22Rv1 (cell line): ENCODE results near the gene UXS1.

Experiments used
- ZFX ChIP-seq: fragments of 450-650 bp; IDR thresholded peaks from 2 replicates; pipeline ENCODE4 v1.6.1; 2017; ENCODE audit warnings: antibody characterized with exemption, borderline replicate concordance
- TF ChIP-seq, protein P1 (sequence below): fragments of 450-650 bp; IDR thresholded peaks from 2 replicates; pipeline ENCODE4 v1.5.1; 2017; ENCODE audit warnings: mild to moderate bottlenecking

DNA sequence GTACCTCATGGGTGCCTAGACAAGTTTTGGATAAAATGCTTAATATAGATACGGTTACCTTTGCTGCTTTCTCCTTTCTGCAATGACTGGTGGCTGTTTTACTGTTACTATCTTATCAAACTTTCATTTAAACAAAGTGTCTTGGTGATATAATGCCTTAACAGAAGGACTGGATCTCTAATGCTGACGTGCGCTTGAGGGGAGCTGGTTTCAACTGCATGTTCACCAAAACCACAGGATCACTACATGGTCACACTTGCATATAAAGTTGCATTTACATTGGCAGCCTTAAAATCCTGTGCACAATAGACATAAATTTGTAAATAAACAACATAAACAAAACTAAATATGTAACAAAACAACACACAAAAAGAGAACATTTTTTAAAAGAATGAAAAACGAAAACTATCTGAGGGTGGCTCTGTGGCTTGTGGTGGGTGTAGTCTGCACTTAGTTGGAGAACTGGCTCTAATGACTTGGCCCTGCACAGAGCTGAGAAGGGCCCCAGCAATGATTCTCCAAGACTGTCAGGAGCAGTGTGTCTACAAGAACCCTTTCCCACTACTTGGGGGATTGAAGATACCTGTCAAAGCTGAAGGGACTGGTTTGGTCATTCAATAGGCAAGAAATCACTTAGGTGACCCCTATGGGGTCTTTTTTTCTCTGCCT lies 135.5 kb downstream of the UXS1 start:
- TF ChIP-seq, protein P1, sequence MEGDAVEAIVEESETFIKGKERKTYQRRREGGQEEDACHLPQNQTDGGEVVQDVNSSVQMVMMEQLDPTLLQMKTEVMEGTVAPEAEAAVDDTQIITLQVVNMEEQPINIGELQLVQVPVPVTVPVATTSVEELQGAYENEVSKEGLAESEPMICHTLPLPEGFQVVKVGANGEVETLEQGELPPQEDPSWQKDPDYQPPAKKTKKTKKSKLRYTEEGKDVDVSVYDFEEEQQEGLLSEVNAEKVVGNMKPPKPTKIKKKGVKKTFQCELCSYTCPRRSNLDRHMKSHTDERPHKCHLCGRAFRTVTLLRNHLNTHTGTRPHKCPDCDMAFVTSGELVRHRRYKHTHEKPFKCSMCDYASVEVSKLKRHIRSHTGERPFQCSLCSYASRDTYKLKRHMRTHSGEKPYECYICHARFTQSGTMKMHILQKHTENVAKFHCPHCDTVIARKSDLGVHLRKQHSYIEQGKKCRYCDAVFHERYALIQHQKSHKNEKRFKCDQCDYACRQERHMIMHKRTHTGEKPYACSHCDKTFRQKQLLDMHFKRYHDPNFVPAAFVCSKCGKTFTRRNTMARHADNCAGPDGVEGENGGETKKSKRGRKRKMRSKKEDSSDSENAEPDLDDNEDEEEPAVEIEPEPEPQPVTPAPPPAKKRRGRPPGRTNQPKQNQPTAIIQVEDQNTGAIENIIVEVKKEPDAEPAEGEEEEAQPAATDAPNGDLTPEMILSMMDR = no peak
- no peak for TF ChIP-seq ZFX
